K562 (cell line): ENCODE measurements around the gene PRDM15. TPM values are rescaled to one million over a fixed set of nuclear protein-coding genes. Genes with fewer than 3 reads are reported as not detected.

Experiments
- FOXK1 ChIP-seq: sonication (generic); formaldehyde crosslinking; IDR thresholded peaks from 2 replicates; pipeline ENCODE4 v1.8.0; 2022; ENCODE audit warnings: missing genetic modification reagents, mild to moderate bottlenecking, borderline replicate concordance
- IRF2 ChIP-seq: sonication (generic); formaldehyde crosslinking; IDR thresholded peaks from 2 replicates; pipeline ENCODE4 v1.8.1; 2022; ENCODE audit warnings: mild to moderate bottlenecking, missing genetic modification reagents
- MECOM ChIP-seq: fragments of 250-450 bp; sonication (Bioruptor Pico); IDR thresholded peaks from 2 replicates; pipeline ENCODE4 v1.8.0; 2022; ENCODE audit warnings: inconsistent platforms
- MNT ChIP-seq, 2 experiments: fragments of 450-650 bp; conservative IDR thresholded peaks; 2 replicates each; pipeline ENCODE4 v1.6.1; 2017; ENCODE audit warnings: mild to moderate bottlenecking in 2 of 2, moderate library complexity in 2 of 2
- PHF21A ChIP-seq: fragments of 450-650 bp; IDR thresholded peaks from 2 replicates; pipeline ENCODE4 v1.6.1; 2017; ENCODE audit warnings: low read depth, borderline replicate concordance
- RAD51 ChIP-seq: fragments of 450-650 bp; IDR thresholded peaks from 2 replicates; pipeline ENCODE4 v1.7.1; 2016; ENCODE audit warnings: low read depth, mild to moderate bottlenecking, borderline replicate concordance
- RERE ChIP-seq: sonication (generic); formaldehyde crosslinking; IDR thresholded peaks from 2 replicates; pipeline ENCODE4 v1.8.0; 2023; ENCODE audit warnings: missing genetic modification reagents, mild to moderate bottlenecking, borderline replicate concordance
- ZBTB40 ChIP-seq, 2 experiments: fragments of 450-650 bp in 1 of 2; sonication (generic) in 1 of 2; formaldehyde crosslinking in 1 of 2; IDR thresholded peaks; 2 replicates each; pipeline versions ENCODE4 v1.7.1 to v1.9.0; 2016 to 2022; ENCODE audit warnings: inconsistent platforms in 1 of 2, mild to moderate bottlenecking in 1 of 2, missing genetic modification reagents in 1 of 2
- ZBTB7A ChIP-seq: IDR thresholded peaks from 2 replicates; pipeline ENCODE4 v1.6.1; 2011; ENCODE audit warnings: low read depth, mild to moderate bottlenecking, low read length, moderate library complexity, borderline replicate concordance; ENCODE audit not compliant: control insufficient read depth
- polyA plus RNA-seq, 8 experiments: library from polyadenylated mRNA; depleted of rRNA in 4 of 8; stranded (reverse) in 5 of 8; unstranded in 3 of 8; fragments of >200 nt; fragmentation: Nextera tagmentation in 2 of 8; fragmentation: Illumina TruSeq in 1 of 8; extraction: Ambion mirVana in 2 of 8; extraction: Trizol in 1 of 8; gene quantifications; 2 replicates each; pipeline versions ENCODE4 v1.2.1 to v1.2.3, GENCODE V29; 2011 to 2014; ENCODE audit warnings: inconsistent platforms in 1 of 8, missing spikeins in 1 of 8
- total RNA-seq, 7 experiments: library from RNA; depleted of rRNA in 6 of 7; stranded (reverse); fragments of >200 nt in 6 of 7; fragmentation: Illumina TruSeq in 2 of 7; extraction: Trizol in 2 of 7; gene quantifications; 2 replicates each; pipeline versions ENCODE4 v1.2.1 to v1.2.3, GENCODE V29; 2011 to 2021; ENCODE audit warnings: low replicate concordance in 1 of 7

The PRDM15 gene
- total and polyA plus RNA-seq, 9 of the 15 experiments (the other 6 are each of a cell fraction or from before 2014, with no cell fraction given), result 0.93 to 9.2 (median 6.2) TPM

GRCh38 chr21:41879190-41879998 is at the start of gene PRDM15 (continued):
- no peak for TF ChIP-seq RERE
- peak; percentile 98 for TF ChIP-seq ZBTB7A
- 0 out of 2 replicates have a peak, but pooled peaks have one; percentile 50 for TF ChIP-seq FOXK1 (CRISPR knock-in tag)
- TF ChIP-seq RAD51, result 0 out of 2 replicates have a peak, but pooled peaks have one; percentile 11
- TF ChIP-seq MECOM, result no peak
- TF ChIP-seq MNT (conservative IDR thresholded peaks at IDR 0.05), result peak; percentile 35 to 82; a peak in 3 of 4 replicates
- peak; percentile 36; the same call in 1 of the 2 replicates for TF ChIP-seq ZBTB40 (IDR thresholded peaks at IDR 0.05)
- TF ChIP-seq ZBTB40 (CRISPR knock-in tag; IDR thresholded peaks at IDR 0.05), result no peak
- no peak for TF ChIP-seq IRF2 (CRISPR knock-in tag)
- no peak for TF ChIP-seq PHF21A
